Measurements from ENCODE around the gene VLDLR. TPM values are rescaled to one million over a fixed set of nuclear protein-coding genes. Genes with fewer than 3 reads are reported as not detected.

VLDLR gene
- total and polyA plus RNA-seq, 9 donors = 18.9 to 34.5 (median 26.8) TPM

DNA sequence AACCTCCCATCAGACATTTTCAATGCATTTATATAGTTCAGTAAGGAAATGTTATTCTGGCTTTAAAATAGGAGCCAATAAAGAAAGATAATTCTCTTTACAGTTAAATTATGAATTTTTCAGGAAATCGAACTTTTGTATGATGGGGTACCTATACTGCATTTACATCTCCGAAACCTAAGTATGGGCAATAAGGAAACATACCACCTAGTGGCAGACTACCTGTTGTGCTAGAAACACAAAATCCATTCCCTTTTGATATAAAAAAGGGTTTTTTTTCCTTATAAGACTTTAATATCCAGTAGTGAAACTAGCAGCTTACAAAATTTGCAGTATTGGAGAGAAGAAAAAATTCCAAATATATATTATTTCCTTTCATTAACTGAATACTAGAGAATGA lies 21.3 kb upstream of the VLDLR start:
- Histone ChIP-seq H3K4me3 (ENCODE audit: low read length) (no peak overlapping the region), H3K36me3 (ENCODE audit: control insufficient read depth, insufficient read depth, low read length) (no peaks in the 10 kb centered on the region), H3K27me3 (ENCODE audit: control insufficient read depth, insufficient read depth, low read length) (no peaks in the 10 kb centered on the region), H3K9me3 (replicated peaks; ENCODE audit: control insufficient read depth, low read depth, low read length) (no peaks in the 10 kb centered on the region), H3K4me1 (ENCODE audit: control insufficient read depth, insufficient read depth, low read length) (no peaks in the 10 kb centered on the region), H3K27ac (ENCODE audit: low read length) (no peak overlapping the region)
- WGBS (ENCODE audit: insufficient coverage) = no CpG with 5 or more reads among the region's 2 CpGs
- no peak for DNase-seq

DNA sequence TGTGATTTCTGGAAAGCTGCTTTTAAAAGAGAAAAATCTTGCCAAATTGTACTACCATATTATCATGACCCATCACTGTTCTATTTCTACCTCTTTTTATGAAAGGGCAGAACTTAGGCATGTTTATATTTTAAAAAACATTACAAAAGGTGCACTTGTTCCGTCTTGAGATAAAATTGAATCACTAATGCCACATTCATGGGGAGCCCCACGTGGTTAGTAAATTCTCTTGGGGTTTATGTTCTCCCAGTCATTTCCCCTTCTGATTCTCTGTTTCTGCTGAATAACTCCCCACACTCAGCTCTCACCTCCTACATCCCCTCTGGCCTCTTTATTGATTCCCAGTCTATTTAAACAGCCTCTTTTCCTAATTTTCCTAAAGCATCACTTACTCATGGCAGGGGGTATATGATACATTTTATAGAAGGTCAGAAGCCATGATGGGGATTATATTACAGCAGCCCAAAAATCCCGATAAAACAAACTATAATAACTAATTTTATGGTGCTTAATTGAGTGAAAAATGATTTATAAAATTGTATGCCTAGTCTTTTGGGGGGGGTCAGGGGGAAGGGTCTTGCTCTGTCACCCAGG lies 19.7 kb upstream of the VLDLR start:
- no peaks in the 10 kb centered on the region for H3K36me3 ChIP-seq (ENCODE audit: control insufficient read depth, insufficient read depth, low read length)
- no peaks in the 10 kb centered on the region for H3K9me3 ChIP-seq (replicated peaks; ENCODE audit: control insufficient read depth, low read depth, low read length)
- no peak overlapping the region for H3K4me3 ChIP-seq (ENCODE audit: low read length)
- no peak overlapping the region for H3K27ac ChIP-seq (ENCODE audit: low read length)
- H3K27me3 ChIP-seq (ENCODE audit: control insufficient read depth, insufficient read depth, low read length) = no peaks in the 10 kb centered on the region
- DNase-seq = no peak
- no CpG with 5 or more reads among the region's 3 CpGs for WGBS (ENCODE audit: insufficient coverage)
- no peaks in the 10 kb centered on the region for H3K4me1 ChIP-seq (ENCODE audit: control insufficient read depth, insufficient read depth, low read length)

GRCh38 chr9:2602704-2603116 lies 18.9 kb upstream of the VLDLR start:
- H3K4me1 ChIP-seq (ENCODE audit: control insufficient read depth, insufficient read depth, low read length) = no peaks in the 10 kb centered on the region
- H3K9me3 ChIP-seq (replicated peaks; ENCODE audit: control insufficient read depth, low read depth, low read length) = no peaks in the 10 kb centered on the region
- no peaks in the 10 kb centered on the region for H3K36me3 ChIP-seq (ENCODE audit: control insufficient read depth, insufficient read depth, low read length)
- WGBS (ENCODE audit: insufficient coverage) = 71% methylated on average over 1 of the region's 4 CpGs
- H3K27ac ChIP-seq (ENCODE audit: low read length) = no peak overlapping the region
- no peak overlapping the region for H3K4me3 ChIP-seq (ENCODE audit: low read length)
- no peaks in the 10 kb centered on the region for H3K27me3 ChIP-seq (ENCODE audit: control insufficient read depth, insufficient read depth, low read length)
- peak; percentile 28 for DNase-seq

DNA sequence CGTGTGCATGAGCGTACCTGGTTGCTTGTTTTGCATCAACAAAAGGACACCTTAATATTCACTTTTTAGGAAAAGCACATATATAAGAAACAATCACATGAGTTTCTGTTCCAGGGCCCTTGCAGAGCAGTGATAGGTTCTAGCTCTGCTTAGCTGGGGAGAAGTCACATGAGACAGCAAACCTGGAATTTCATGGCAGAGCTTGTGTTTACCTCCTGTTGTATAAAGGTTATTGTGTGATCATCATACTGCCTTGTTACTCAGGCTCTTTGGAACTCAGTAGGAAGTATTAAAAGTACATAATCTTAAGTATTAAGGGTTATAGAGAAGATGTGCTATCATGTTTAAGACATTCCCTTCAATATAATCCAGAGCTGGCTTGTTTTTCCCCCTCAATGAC lies 18.0 kb upstream of the VLDLR start:
- no peak for DNase-seq
- no peaks in the 10 kb centered on the region for H3K4me1 ChIP-seq (ENCODE audit: control insufficient read depth, insufficient read depth, low read length)
- H3K27ac ChIP-seq (ENCODE audit: low read length) = no peak overlapping the region
- no peak overlapping the region for H3K4me3 ChIP-seq (ENCODE audit: low read length)
- no peaks in the 10 kb centered on the region for H3K36me3 ChIP-seq (ENCODE audit: control insufficient read depth, insufficient read depth, low read length)
- H3K9me3 ChIP-seq (replicated peaks; ENCODE audit: control insufficient read depth, low read depth, low read length) = no peaks in the 10 kb centered on the region
- WGBS (ENCODE audit: insufficient coverage) = no CpG with 5 or more reads among the region's 2 CpGs
- no peaks in the 10 kb centered on the region for H3K27me3 ChIP-seq (ENCODE audit: control insufficient read depth, insufficient read depth, low read length)

GRCh38 chr9:2605246-2605645 lies 16.3 kb upstream of the VLDLR start:
- Histone ChIP-seq H3K27ac (ENCODE audit: low read length) (no peak overlapping the region), H3K4me1 (ENCODE audit: control insufficient read depth, insufficient read depth, low read length) (no peaks in the 10 kb centered on the region), H3K27me3 (ENCODE audit: control insufficient read depth, insufficient read depth, low read length) (no peaks in the 10 kb centered on the region), H3K9me3 (replicated peaks; ENCODE audit: control insufficient read depth, low read depth, low read length) (no peaks in the 10 kb centered on the region), H3K36me3 (ENCODE audit: control insufficient read depth, insufficient read depth, low read length) (no peaks in the 10 kb centered on the region), H3K4me3 (ENCODE audit: low read length) (no peak overlapping the region)
- DNase-seq = no peak
- 81% methylated on average over 3 of the region's 3 CpGs for WGBS (ENCODE audit: insufficient coverage)

GRCh38 chr9:2608276-2608675 lies 13.3 kb upstream of the VLDLR start:
- no peak overlapping the region for H3K4me3 ChIP-seq (ENCODE audit: low read length)
- DNase-seq = no peak
- H3K36me3 ChIP-seq (ENCODE audit: control insufficient read depth, insufficient read depth, low read length) = no peaks in the 10 kb centered on the region
- H3K4me1 ChIP-seq (ENCODE audit: control insufficient read depth, insufficient read depth, low read length) = no peaks in the 10 kb centered on the region
- no peaks in the 10 kb centered on the region for H3K9me3 ChIP-seq (replicated peaks; ENCODE audit: control insufficient read depth, low read depth, low read length)
- 95% methylated on average over 2 of the region's 2 CpGs for WGBS (ENCODE audit: insufficient coverage)
- H3K27me3 ChIP-seq (ENCODE audit: control insufficient read depth, insufficient read depth, low read length) = no peaks in the 10 kb centered on the region
- H3K27ac ChIP-seq (ENCODE audit: low read length) = no peak overlapping the region

DNA sequence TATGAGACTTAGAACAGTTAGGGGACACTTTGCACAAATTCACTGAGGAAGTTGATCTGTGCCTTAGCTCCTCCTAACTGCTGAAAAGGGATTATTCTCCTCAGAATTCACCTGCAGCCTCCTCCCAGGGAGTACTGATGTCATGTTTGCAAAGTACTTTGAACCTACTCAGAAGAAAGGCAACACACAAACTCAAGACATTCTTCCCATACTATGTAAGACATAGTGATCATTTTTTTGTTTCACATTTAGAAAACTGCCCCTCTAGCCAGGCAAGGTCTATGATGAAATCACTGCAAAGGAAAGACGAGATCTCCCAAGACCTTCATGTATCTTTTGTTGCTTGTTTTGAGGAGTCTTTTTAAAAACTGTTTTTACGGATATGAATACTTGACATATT lies 10.6 kb upstream of the VLDLR start:
- 86% methylated on average over 1 of the region's 2 CpGs for WGBS (ENCODE audit: insufficient coverage)
- H3K9me3 ChIP-seq (replicated peaks; ENCODE audit: control insufficient read depth, low read depth, low read length) = no peaks in the 10 kb centered on the region
- H3K27me3 ChIP-seq (ENCODE audit: control insufficient read depth, insufficient read depth, low read length) = no peaks in the 10 kb centered on the region
- no peak overlapping the region for H3K27ac ChIP-seq (ENCODE audit: low read length)
- no peaks in the 10 kb centered on the region for H3K4me1 ChIP-seq (ENCODE audit: control insufficient read depth, insufficient read depth, low read length)
- H3K4me3 ChIP-seq (ENCODE audit: low read length) = no peak overlapping the region
- H3K36me3 ChIP-seq (ENCODE audit: control insufficient read depth, insufficient read depth, low read length) = no peaks in the 10 kb centered on the region
- no peak for DNase-seq

DNA sequence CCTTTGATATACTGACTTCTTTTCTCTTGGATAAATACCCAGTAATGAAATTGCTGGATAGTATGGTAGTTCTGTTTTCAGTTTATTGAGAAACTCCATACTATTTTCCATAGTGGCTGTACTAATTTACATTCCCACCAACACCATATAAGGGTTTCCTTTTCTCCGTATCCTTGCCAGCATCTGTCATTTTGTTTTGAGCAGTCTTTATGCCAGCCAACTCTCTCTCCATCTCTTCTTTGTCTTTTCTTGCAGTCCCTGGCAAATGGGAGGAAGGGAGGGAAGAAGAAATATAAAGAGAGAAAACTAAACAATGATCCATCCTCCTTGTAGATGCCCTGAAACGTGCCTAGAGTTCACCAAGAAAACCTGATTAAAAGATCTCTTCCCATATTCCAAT lies 9.6 kb upstream of the VLDLR start:
- Histone ChIP-seq H3K9me3 (replicated peaks; ENCODE audit: control insufficient read depth, low read depth, low read length) (no peaks in the 10 kb centered on the region), H3K4me3 (ENCODE audit: low read length) (no peak overlapping the region), H3K36me3 (ENCODE audit: control insufficient read depth, insufficient read depth, low read length) (no peaks in the 10 kb centered on the region), H3K4me1 (ENCODE audit: control insufficient read depth, insufficient read depth, low read length) (no peaks in the 10 kb centered on the region), H3K27ac (ENCODE audit: low read length) (no peak overlapping the region), H3K27me3 (ENCODE audit: control insufficient read depth, insufficient read depth, low read length) (no peaks in the 10 kb centered on the region)
- no peak for DNase-seq
- no CpG with 5 or more reads among the region's 2 CpGs for WGBS (ENCODE audit: insufficient coverage)

- Histone ChIP-seq H3K36me3 (ENCODE audit: control insufficient read depth, insufficient read depth, low read length) (no peaks in the 10 kb centered on the region), H3K27ac (ENCODE audit: low read length) (no peak overlapping the region), H3K4me3 (ENCODE audit: low read length) (no peak overlapping the region), H3K4me1 (ENCODE audit: control insufficient read depth, insufficient read depth, low read length) (no peaks in the 10 kb centered on the region), H3K27me3 (ENCODE audit: control insufficient read depth, insufficient read depth, low read length) (peaks cover 2% of the 10 kb centered on the region), H3K9me3 (replicated peaks; ENCODE audit: control insufficient read depth, low read depth, low read length) (no peaks in the 10 kb centered on the region)
- WGBS (ENCODE audit: insufficient coverage) = no CpG with 5 or more reads among the region's 3 CpGs
- no peak for DNase-seq
Measured at GRCh38 chr9:2613730-2614271, 7.8 kb upstream of the VLDLR start.

DNA sequence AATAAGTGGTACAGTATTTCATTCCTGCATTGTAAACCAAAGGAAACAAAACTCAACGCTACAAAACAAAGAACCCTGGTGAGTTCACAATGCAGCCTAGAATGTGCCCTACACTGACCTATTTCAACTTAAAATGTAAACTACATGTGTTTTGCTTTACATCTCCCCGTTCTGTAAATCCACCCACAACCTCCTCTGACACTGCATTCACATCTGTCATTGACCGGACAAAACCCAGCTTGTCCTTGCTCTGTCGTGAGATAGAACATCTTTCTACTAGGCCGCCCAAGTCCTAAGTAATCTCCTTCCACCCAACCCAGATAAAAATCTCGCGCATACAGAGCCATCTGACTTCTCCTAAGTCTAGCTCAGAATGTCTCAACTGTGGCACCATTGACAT lies 6.1 kb upstream of the VLDLR start:
- no peak for DNase-seq
- H3K4me1 ChIP-seq (ENCODE audit: control insufficient read depth, insufficient read depth, low read length) = no peaks in the 10 kb centered on the region
- H3K27ac ChIP-seq (ENCODE audit: low read length) = no peak overlapping the region
- no peaks in the 10 kb centered on the region for H3K9me3 ChIP-seq (replicated peaks; ENCODE audit: control insufficient read depth, low read depth, low read length)
- H3K27me3 ChIP-seq (ENCODE audit: control insufficient read depth, insufficient read depth, low read length) = peaks cover 7% of the 10 kb centered on the region
- 91% methylated on average over 7 of the region's 7 CpGs for WGBS (ENCODE audit: insufficient coverage)
- no peak overlapping the region for H3K4me3 ChIP-seq (ENCODE audit: low read length)
- no peaks in the 10 kb centered on the region for H3K36me3 ChIP-seq (ENCODE audit: control insufficient read depth, insufficient read depth, low read length)
